ENCODE measurements around the gene TPSD1.
"Not testable (repeated sequence)": the region's sequence is repeated elsewhere in the genome, so short reads cannot be mapped to it uniquely, and the experiment has no call there.

DNA sequence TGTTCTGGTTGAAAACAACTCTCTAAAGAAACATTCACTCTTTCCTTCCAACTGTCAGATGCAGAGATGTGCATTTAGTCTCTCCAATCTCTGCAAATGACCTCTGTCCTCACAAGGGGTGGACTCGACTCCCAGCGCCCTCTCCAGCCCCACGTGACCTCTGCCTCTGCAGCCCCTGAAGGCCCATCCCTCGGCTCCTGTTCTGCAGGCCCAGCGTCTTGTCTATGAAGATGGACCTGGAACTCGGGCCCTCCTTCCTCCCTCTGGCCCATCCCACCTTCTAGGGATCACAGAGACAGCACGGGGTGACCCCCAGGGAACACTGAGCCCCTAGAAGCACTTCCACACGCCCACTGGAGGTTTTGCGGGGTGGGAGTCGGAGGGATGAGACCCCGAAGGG lies 12.5 kb upstream of the TPSD1 start:
- TF ChIP-seq, protein P1, sequence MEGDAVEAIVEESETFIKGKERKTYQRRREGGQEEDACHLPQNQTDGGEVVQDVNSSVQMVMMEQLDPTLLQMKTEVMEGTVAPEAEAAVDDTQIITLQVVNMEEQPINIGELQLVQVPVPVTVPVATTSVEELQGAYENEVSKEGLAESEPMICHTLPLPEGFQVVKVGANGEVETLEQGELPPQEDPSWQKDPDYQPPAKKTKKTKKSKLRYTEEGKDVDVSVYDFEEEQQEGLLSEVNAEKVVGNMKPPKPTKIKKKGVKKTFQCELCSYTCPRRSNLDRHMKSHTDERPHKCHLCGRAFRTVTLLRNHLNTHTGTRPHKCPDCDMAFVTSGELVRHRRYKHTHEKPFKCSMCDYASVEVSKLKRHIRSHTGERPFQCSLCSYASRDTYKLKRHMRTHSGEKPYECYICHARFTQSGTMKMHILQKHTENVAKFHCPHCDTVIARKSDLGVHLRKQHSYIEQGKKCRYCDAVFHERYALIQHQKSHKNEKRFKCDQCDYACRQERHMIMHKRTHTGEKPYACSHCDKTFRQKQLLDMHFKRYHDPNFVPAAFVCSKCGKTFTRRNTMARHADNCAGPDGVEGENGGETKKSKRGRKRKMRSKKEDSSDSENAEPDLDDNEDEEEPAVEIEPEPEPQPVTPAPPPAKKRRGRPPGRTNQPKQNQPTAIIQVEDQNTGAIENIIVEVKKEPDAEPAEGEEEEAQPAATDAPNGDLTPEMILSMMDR (conservative IDR thresholded peaks at IDR 0.05; ENCODE audit: low read depth in 2 of 2), result not testable (repeated sequence)
- not testable (repeated sequence) for TF ChIP-seq POLR2AphosphoS5 (IDR thresholded peaks at IDR 0.05; ENCODE audit: low read depth); EZH2 (IDR thresholded peaks at IDR 0.05; ENCODE audit: low read depth, unreplicated experiment)
- TF ChIP-seq, protein P2, sequence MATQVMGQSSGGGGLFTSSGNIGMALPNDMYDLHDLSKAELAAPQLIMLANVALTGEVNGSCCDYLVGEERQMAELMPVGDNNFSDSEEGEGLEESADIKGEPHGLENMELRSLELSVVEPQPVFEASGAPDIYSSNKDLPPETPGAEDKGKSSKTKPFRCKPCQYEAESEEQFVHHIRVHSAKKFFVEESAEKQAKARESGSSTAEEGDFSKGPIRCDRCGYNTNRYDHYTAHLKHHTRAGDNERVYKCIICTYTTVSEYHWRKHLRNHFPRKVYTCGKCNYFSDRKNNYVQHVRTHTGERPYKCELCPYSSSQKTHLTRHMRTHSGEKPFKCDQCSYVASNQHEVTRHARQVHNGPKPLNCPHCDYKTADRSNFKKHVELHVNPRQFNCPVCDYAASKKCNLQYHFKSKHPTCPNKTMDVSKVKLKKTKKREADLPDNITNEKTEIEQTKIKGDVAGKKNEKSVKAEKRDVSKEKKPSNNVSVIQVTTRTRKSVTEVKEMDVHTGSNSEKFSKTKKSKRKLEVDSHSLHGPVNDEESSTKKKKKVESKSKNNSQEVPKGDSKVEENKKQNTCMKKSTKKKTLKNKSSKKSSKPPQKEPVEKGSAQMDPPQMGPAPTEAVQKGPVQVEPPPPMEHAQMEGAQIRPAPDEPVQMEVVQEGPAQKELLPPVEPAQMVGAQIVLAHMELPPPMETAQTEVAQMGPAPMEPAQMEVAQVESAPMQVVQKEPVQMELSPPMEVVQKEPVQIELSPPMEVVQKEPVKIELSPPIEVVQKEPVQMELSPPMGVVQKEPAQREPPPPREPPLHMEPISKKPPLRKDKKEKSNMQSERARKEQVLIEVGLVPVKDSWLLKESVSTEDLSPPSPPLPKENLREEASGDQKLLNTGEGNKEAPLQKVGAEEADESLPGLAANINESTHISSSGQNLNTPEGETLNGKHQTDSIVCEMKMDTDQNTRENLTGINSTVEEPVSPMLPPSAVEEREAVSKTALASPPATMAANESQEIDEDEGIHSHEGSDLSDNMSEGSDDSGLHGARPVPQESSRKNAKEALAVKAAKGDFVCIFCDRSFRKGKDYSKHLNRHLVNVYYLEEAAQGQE (IDR thresholded peaks at IDR 0.05; ENCODE audit: unreplicated experiment), result not testable (repeated sequence)
